GM19043 (cell line): ENCODE measurements around the gene METRNL.
"Not testable (repeated sequence)": the region's sequence is repeated elsewhere in the genome, so short reads cannot be mapped to it uniquely, and the experiment has no call there.

Source experiments
- ATAC-seq: cut with Tn5 transposase; IDR thresholded peaks from one replicate; pipeline ENCODE4 v1.9.1; 2021; ENCODE audit warnings: low read depth; ENCODE audit not compliant: unreplicated experiment

METRNL gene

DNA sequence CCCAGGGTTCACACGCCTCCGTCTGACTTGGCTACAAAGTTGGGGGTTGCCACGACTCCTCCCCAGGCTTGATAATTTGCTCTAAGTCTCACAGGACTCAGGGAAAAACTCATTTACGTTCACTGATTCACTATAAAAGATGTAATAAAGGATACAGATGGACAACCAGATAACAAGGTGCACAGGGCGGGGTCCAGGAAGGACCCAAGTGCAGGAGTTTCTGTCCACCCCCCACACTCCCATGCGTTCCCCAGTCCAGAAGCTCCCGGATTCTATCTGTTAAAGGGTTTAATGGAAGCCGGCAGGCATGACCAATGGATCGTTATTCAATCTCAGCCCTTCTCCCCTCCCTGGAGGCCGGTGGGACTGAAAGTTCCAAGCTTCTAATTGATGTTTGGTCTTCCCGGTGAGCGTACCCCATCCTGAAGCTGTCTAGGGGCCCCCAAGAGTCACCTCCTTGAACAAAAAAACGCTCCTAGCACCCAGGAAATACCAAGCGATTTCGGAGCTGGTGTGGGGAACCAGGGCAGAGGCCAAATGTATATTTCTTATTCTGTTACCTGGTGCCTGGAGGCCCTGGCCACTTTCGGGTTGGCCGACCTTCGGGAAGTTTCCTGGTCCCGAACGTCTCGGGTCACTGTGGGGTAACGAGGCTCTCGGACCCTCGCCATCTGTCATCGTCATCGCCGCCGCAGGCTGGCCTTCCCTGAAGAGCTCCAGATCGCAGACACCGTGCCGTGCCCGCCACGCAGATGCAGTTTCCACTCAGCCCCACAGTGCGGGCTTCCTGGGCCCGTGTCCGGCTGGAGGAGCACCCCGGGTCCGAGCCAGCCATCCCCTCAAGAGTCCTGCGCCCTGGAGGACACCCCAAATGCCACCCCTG, 13.5 kb upstream of the METRNL start:
- ATAC-seq, result no peak

DNA sequence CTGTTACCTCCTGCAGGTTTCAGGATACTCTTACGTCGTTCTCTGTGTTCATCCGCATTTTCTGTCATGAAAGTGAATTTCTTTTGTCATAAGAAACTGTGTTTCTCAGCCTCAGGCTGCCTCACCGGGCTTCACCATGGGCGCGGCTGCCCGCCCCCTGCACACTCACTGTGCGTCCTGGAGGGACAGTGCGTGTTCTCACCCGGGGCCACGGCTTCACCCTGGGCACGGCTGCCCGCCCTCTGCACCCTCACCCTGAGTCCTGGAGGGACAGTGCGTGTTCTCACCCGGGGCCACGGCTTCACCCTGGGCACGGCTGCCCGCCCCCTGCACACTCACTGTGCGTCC, 12.9 kb upstream of the METRNL start:
- ATAC-seq, result not testable (repeated sequence)

DNA sequence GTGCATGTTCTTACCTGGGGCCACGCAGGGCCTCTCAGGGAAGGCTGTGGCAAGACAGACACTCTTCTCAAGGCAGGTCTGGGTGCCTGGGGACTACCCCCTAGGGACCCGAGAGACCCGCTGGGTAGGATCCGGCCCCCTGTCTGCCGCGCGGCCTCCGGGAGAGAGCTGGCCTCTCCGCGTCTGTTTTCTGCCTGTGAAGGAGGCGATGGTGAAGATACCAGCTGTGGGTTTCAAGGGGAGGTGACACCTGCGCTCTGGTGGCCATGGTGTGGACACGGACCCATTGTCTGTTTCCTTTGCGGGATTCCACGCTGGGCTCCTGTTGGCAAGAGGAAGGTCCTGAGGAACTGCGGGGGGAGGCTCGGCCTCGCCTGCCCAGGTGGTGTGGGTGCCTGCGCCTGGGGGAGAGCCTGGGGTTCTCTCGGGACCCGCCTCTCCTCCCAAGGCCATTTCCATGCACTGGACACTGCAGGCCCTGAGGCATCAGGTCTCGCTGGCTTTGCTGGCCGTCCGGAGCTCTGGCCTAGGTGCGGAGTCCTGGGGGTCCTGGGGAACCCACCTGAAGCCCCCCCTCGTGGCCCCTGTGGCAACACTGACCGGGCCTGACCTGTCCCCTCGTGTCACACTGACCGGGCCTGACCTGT, 12.2 kb upstream of the METRNL start:
- ATAC-seq, result no peak

DNA sequence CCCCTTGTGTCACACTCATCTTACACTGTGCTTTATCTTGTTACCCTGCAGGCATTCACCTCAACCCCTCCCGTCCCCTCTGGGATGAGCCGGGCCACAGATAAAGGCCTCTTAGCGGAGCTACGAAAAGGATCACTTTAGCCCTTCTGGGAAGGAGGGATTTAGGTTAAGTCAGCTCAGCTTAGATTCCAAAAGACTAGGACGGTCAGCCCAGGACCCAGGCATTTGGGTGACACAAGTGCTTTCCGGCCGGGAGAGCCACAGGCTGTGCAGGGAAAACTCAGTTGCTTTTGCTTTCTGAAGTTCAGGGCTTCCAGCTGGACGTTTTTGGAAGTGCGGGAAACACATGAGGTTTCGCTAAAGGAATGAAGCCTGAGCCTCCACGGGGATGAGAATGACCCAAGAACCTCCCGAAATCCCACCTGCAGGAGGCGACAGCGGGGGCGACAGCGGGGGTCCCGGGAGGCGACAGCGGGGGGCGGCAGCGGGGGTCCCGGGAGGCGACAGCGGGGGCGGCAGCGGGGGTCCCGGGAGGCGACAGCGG, 11.6 kb upstream of the METRNL start:
- no peak for ATAC-seq

DNA sequence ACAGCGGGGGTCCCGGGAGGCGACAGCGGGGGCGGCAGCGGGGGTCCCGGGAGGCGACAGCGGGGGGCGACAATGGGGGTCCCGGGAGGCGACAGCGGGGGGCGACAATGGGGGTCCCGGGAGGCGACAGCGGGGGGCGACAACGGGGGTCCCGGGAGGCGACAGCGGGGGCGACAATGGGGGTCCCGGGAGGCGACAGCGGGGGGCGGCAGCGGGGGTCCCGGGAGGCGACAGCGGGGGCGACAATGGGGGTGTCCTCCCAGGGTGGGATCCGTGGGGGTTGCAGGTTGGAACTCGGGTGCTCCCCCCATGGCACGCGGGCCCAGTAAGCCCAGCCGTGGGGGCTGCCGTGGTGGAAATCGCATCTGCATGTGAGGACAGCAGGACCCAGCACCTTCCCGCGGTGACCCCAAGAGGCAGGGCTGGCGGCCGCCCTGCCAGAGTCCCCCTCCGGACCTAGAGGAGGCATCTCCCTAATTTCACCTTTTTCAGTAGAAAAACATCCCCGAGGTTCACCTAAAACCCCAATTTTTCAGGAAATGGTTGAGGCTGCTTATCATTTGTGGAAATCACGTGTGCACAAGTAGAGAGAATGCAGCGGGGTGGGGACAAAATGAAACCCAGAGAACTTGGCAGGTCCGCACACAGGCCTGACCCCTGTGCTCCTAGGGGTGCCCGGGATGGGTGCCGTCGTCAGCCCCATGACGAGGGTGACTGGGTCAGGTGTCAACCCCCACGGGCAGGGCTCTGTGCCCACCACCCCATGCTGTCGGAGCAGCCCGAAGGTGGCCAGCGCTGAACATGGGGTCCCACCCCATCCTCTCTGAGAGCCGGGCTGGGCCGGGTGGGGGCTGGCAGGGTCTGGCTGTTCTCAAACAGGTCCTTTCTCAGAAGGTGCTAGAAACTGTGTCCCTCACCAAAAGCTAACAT, 10.5 kb upstream of the METRNL start:
- no peak for ATAC-seq

DNA sequence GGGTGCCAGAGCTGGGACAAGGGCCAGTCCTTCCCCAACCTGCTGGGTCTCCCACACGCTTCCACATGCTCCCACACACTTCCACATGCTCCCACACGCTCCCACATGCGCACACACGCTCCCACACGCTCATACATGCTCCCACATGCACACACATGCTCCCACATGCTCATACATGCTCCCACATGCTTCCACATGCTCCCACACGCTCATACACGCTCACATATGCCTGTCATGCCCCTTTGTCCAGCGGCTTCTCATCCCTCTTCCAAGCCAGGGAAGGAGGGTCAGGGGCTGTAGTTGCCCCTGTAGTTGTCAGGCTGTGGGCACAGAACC, 9.9 kb upstream of the METRNL start:
- ATAC-seq, result no peak

DNA sequence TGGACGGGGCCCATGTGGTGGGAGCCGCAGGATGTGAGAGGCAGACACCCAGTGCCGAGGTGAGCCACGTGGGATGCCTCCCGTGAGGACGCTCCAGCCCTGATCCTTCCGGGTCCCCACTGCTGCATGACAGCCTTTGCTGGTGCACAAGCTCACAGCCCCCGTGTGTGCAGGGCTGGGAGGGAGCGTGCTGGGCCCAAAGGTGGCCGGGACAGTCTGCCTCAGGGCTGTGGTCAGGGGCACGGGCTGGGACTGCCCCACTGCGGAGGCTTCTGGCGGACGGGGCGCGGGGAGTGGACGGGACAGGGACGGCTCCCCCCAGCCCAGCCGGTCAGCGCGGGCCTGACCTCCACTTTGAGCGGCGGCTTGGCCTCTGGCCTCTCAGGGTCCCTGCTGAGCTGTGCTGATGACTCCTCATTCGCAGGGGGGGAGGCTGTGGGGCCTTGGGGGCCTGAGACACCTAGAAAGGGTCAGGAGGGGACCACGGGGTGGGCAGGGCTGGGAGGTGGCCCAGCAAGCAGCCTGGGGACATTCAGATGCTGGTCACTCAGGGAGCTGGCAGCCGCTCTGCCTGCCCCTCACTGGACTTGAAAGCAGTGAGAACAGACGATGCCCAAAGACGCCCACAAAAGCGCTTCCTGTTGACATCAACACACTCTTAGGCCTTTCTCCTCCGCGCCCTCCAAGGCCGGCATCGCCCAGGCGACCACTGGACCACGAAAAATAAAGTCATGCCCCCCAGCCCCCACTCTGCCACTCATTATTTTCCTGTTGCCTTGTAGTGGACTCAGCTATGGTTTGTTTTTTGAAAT, 9.3 kb upstream of the METRNL start:
- no peak for ATAC-seq

DNA sequence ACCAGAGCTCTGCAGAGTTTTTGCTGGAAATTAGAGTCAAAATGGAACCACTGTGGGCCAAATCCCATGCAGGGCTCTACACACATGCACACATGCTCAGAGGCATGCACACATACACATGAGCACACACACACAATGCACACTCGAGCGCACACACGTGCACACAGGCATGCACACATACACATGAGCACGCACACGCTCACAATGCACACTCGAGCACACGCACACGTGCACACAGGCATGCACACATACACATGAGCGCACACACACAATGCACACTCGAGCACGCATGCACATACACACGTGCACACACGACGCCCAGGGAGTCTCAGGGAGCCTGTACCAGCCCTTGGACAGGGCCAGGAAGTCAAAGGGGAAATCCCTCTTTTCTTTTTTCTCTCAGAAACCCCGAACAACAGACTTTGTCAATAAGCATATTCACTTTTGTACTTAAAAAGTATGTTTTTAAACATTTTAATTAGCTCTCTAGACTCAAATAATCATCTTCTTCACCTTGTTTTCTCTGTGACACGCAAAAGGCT, 8.5 kb upstream of the METRNL start:
- no peak for ATAC-seq

DNA sequence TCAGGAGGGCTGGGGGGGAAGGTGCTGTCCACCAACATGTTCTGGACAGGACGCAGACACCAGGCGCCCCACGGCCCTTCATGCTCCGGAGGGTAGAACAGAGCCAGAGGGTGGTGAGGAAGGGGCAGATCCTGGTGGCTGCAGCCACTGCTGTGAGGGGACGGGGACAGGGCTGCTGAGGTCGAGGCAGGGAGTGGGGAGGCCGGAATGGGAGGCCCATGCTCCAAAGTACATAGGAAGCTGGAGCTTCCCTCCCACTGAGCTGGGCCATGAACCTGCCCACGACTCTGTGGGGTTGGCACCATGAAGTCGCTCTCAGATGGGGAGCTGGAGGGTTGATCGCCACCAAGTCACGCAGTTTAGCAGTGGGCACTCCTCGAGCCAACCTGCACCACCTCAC, 8.0 kb upstream of the METRNL start:
- no peak for ATAC-seq

DNA sequence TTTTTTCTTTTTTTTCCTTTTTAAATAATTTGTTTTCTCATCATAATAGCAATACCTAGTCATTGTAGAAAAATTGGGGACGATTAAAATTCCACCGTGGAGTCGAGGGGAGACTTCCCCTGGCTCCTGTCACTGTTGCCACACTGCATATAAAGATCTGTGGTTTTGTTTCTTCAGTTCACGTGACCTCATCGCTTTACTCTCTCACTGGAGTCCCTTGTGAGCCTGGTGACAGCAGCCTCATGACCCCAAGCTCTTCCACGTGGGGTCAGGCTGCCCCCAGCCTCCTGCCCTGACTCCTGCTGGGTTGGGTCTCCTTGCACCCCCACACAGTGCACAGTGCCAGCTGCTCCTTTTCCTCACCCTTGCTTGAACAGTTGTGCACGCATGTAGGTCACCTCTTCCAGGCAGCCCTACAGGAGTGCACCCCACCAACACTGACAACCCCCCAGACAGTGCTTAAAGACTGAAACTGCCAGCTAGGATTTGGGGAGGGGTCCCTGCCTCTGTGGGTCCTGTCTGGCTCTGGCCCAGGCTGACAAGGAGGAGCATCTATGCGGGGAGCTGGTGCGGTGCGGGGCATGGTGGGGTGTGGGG, 7.3 kb upstream of the METRNL start:
- ATAC-seq, result no peak

DNA sequence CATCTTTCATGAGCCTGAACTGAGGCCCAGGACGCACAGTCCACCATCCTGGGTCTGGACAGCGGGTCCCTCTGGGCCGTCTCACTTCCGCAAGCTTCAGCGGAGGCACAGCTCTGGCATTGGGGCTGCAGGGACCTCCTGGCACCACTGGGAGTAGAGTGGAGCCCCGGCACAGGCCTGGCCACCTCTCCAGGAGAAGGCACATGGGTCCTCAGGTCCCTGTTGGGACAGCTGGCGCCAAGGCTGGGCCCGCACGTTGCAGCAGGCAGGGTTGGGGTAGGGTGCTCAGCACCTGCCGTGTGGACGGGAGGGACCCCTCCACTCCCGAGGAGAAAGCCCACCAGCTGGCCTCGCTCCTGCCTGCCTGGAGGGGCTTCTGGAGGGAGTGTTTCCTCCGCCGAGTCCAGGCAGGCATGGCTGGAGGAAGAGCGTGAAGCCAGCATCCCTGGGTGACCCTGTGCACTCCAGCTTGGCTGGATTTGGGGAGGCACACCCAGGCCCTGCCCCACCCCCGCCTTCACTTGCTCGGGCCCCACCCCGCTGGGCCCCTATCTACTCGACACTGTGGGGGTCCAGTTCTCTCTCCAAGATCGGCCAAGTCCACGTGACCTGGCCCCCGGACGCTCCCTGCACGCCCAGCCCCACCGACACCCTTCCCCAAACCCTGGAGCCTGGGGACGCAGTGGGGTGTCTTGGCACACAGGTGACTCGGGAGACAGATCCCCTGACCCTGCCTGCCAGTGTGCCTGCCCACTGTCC, 6.6 kb upstream of the METRNL start:
- ATAC-seq, result no peak

DNA sequence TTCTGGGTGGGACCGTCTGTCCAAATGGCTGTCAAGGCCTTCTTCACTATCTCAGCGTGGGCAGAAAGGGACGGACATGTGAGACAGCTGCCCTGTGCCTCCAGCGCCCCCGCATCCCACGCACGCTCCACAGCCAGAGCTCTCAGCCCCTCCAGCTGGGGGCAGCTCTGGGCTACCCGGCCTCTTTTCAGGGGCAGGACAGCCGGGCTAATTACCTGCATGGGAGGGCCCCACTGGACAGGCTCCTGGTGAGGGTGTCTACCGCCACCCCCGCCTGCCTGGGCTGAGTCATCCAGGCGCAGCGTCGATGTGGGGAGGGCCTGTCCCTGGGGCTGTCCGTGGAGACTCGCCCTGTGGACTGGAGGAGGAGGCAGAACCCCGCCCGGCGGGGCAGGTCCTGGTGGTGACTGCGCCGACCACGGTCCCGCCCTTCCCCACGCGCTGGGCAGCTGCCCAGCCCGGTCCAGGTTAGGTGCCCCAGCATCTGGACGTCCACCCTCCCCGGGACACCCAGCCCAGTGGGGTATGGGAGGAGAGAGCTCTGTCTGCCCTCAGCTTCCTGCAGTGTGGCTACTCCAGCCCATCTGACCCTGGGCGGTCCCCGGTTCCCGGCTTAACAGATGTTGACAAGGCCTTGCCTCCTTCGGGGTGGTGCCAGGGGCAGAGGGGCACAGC, 5.9 kb upstream of the METRNL start:
- no peak for ATAC-seq

DNA sequence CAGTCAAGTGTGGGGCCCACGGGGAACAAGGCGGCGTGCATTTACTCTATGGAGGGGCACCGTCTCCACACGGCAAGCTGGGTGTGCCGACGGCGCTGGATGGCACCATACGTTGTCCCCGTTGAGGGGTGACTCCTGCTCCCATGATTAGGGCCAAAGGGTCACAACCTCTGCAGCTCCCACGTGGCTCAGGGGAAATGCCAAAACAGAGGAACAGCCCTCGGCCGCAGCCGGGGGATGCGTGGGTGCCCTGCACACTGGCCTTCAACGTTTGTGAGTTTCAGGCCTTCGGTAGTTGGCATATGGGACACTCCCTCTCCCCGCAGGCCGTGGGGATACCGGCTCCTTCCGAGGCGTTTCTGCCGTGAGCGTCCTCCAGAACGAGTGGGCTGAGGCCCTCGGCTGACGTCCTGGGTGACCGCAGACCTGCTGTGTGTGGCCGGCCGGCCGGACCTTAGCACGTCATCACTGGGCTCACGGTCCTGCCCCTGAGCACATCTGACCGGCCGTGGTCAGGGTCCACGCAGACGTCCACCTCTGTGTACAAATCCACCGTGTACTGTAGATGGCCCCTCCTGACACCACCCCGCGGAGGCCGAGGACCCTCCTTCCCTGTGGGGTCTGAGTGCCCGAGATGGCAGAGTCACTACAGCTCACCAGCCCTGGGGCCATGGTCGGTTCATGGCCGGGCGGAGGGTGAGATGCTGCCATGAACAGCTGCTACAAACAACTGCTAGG, 4.8 kb upstream of the METRNL start:
- no peak for ATAC-seq

DNA sequence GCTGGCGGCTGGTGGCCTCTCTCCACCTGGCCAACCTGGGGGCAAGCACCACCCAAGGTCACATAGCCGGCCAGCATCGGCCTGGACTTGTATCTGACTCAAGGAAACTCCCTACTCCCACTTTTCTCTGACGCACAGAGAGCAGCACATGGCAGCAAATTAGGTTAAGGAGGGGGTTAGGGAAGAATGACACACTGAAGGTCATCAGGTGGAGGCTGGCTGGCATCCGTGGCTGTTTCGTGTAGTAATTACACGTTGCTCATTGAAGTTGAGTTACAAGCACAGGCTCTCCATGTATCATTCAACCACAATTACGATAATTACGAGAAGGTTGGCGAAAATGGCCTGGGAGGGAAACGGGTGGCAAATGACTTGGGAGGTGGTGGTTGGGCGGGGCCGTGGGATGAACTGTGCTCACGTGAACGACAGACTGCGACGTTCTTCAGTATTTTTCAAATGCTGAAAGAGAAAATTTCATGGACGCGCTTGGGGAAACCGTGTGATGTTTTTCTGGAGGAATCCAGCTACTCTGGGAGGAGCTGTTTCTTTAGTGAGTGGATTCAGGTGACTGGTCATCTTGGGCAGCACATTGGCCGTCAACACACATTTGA, 4.0 kb upstream of the METRNL start:
- ATAC-seq, result no peak

DNA sequence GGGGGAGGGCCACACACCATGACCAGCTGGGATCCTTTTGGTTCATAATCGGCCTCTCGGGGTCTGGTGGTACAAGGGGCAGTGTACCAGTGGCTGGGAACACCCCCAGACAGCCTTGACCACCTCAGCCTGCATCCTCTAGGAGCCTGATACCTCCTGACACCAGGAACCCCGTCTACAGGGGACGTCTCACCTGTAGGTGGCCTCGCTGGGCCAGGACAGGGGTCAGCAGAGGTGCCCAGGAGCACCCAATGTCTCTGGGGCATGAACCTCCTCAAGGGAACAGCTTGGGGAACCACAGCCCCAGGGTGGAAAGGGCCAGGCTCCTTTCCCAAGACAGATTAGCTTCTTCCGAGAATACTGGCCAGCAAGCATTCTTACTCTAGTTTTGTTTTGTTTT, 2.5 kb upstream of the METRNL start:
- ATAC-seq, result no peak

DNA sequence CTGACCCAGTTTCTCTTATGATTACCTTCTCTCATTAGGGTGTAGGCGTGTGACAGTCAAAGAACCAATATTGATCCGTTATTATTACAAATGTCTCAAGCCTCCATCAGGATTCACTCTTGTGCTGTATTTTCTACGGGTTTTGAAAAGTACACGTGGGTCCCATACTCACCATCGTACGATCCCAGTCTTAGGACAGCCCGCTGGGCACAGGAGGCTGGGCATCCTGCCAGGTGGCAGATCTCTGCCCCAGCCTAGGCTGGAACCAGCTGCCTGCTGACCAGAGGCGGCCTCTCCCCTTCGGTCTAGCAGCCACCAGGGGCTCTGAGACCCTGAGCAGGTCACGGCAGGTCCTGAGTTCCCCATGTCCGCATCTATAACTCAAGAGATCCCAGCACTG, 2.0 kb upstream of the METRNL start:
- no peak for ATAC-seq

DNA sequence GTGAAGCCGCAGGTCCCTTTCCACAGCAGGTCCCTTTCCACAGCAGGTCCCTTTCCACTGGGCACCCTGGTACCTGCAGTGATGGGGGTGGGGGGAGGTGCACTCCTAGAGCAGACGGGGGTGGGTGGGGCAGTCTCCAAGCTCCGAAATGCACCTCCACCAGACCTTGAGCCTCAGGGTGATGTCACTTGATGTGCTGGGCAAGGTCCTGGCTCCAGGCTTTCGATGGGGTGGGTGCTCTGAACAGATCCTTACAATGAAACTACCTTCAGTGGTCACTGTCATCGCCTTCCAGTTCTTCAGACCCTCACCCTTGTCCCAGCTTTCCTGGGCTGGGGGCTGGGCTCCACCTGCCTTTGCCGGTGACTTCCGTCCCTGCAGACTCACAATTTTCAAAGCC, 1.5 kb upstream of the METRNL start:
- ATAC-seq, result no peak
